Stimulated activated CD4-positive, alpha-beta T cell treated with anti-CD3 and anti-CD28 coated beads, Interleukin-12 subunit alpha, Interleukin-12 subunit beta, amount 100 ng/mL, for 4 hours (primary cell): ENCODE data around the gene BEST4.
"Not testable (repeated sequence)": the region's sequence is repeated elsewhere in the genome, so short reads cannot be mapped to it uniquely, and the experiment has no call there.

ENCODE experiments used
- DNase-seq: peaks from one replicate; pipeline ENCODE4 v3.0.0-alpha.2; 2020

The BEST4 gene

DNA sequence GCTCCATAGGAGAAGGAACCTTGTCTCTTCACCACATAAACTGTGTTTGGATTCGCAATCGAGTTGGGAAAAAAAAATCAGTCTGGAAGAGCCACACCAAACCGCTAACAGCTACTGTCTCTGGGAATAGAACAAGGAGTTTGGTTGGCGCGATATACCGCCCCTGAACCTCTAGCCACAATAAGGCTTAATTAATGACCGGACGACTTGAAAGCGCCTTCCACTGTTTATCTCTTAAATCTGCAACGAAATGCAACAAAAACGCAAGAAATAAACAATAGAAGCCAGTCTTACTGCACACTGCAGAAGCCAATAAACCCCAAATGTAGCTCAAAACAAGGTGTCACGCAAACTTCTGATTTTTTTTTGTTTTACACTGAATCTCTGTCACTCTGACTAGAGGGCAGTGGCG, 31.2 kb upstream of the BEST4 start:
- DNase-seq = no peak

DNA sequence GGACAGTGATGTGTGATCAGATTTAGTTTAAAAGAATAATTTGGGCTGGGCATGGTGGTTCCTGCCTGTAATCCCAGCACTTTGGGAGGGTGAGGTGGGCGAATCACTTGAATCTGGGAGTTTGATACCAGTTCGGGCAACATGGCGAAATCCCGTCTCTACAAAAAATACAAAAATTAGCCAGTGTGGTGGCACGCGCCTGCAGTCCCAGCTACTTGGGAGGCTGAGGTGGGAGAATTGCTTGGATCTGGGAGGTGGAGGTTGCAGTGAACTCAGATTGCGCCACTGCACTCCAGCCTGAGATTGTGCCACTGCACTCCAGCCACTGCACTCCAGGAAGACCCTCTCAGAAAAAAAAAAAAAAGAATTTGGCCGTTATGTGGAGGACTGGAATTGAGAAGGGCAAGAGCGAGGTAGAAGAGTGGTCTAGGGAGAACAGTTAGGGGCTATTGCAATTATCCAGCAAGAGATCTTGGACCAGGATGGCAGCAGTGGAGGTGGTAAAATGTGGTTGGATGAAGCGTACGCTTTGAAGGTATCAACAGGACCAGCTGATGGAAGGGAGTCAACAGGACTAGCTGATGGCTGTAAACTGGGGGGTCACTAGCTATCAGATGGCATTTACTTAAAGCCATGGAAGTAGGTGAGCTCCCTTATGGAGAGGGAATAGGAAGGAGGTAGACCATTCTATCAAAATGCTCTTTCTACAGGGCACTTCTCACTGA, 30.0 kb upstream of the BEST4 start:
- DNase-seq = no peak

DNA sequence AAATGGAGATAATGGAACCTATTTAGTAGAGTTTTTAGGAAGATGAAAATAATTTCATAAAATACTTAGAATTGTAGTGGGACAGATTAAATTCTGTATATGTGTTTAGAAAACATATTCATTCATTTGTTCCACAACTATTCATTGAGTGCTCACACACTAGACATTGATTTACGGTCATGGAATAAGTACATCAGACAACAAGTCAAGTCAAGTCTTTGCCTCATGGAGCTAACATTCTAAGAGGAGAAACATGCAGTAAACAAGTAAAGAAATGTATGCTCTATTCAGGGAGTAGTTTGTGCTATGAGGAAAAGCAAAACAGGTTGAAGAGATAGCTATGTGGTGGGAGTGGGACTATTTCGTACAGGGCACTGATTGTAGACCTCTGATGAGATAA, 29.3 kb upstream of the BEST4 start:
- no peak for DNase-seq

DNA sequence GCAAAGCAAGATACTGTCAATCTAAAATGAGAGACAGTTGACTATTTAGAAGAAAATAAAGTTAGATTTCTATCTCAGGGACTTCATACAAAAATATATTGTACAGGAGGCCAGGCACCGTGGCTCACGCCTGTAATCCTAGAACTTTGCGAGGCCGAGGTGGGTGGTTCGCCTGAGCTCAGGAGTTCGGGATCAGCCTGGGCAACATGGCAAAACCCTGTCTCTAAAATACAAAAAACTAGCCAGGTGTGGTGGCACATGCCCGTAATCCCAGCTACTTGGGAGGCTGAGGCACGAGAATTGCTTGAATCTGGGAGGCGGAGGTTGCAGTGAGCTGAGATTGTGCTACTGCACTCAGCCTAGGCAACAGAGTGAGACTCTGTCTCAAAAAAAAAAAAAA, 28.0 kb upstream of the BEST4 start:
- DNase-seq = not testable (repeated sequence)

DNA sequence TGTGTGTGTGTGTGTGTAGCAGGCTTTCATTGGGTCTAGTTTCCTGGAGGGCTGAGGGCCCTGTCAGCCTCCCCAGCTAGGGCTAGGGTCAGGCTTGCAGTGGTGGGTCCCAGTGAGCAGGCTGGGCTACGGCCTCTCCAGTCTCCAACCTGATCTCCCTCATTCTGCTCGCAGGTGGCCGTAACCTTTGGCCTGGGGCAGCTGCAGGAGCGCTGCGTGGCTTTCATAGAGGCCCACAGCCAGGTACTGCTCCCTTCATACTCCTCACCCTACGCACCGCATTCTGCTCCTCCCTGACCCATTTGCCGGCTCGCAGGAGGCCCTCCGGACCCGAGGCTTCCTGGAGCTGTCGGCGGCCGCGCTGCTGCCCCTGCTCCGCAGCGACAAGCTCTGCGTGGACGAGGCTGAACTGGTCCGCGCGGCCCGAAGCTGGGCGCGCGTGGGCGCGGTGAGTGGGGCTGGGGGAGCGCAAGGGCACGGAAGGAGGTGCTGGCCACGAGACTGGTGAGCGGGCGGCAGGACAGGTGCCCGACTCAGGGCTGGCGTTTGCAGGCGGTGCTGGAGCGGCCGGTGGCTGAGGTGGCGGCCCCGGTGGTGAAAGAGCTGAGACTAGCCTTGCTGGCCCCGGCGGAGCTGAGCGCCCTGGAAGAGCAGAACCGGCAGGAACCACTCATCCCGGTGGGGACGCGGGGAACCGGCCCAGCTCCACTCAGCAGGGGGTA, 25.0 kb upstream of the BEST4 start:
- no peak for DNase-seq

DNA sequence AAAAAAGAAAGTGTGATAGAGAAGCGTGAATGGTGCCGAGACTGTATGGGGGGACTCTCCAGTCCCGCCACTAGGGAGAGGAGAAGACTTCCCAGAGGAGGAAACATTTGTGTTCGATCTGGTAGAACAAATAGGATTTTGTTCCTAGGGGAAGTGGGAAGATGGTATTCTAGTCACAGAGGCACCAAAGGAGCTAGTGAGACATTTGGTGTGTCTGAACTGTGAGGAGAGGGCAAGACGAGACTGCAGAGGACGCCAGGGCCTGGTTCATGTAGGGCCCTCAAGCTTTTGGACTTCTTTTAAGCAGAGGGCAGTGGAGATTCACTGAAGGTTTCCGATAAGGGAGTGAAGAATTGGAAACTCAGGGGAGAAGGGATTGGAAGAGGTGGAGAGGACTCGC, 23.3 kb upstream of the BEST4 start:
- DNase-seq = no peak

DNA sequence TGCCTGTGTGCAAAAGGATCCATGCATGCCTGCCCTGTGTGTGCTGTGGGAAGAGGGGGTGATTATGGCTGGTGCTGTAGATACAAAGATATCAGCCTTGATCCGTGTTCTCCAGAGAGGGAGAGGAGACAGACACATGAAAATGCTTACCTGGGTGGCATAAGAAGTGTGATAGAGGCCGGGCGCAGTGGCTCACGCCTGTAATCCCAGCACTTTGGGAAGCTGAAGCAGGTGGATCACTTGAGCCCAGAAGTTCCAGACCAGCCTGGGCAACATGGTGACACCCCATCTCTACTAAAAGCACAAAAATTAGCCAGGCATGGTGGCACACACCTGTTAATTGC, 22.8 kb upstream of the BEST4 start:
- not testable (repeated sequence) for DNase-seq

DNA sequence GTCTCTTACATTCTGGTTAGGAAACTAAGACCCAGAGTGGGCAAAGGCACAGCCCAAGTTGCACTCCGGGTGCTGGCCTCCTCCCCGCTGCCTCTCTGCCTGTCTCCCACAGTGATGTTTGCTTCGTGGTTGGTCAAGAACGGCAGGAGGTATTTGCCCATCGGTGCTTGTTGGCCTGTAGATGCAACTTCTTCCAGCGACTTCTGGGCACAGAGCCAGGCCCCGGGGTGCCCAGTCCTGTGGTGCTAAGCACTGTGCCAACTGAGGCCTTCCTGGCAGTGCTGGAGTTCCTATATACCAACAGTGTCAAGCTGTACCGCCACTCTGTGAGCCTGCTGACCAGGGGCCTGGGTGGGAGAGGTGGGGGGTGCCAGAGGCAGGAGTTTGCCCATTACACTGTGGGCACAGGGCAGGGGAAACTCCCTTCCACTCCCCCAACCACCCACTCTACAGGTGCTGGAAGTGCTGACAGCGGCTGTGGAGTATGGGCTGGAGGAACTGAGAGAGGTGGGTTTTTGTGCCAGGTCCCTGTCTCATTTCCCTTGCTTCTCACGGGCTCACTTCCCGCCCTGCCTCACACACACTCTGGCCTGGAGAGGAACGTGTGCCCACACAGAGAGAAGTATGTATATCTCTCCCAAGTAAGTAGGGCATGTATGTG, 22.3 kb upstream of the BEST4 start:
- no peak for DNase-seq

DNA sequence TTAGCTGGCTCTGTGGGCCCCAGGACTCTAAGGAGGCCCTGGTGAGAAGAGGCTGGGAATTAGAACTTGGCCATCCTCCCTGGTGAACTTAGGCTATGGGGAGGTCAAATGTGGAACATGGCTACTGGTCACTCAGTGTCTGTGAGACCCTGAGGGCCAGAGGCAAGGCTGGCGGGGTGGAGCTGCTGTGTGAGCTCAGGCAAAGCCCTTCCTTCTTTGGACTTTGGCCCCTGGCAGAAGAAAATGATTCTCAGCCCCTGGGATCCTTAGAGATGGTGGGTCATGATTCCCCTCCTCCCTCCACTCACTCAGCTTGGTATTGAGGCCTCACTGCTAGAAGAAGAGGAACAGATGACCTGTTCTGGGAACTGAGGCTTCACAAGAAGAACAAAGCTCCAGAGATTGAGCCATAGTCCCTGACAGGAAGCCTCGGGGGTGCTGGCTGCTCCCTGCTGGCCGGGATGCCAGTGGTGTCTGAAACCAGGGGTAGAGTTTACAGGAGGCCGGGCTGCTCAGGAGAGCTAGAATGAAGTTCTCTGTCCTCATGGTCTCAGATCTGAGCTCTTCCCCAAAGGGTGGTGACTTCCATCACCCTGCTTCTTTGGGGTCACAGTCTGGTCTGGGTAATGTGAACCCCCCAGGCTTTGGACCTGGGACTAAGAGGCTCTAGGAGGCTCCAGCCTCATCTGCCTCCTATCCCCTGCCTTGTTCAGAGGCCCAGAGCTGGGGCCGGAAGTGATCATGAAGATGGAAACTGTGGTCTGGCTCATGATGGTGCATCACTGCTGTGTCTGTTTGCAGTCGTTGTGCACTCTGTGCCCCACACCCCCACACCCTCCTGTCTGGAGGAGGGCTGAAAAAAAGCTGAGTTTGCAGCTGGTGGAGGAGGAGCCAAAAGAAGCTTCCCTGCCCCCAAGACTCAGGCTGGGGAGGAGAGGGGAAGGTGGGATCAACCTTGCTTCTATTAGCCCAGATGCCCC, 21.3 kb upstream of the BEST4 start:
- peak; percentile 77 for DNase-seq

DNA sequence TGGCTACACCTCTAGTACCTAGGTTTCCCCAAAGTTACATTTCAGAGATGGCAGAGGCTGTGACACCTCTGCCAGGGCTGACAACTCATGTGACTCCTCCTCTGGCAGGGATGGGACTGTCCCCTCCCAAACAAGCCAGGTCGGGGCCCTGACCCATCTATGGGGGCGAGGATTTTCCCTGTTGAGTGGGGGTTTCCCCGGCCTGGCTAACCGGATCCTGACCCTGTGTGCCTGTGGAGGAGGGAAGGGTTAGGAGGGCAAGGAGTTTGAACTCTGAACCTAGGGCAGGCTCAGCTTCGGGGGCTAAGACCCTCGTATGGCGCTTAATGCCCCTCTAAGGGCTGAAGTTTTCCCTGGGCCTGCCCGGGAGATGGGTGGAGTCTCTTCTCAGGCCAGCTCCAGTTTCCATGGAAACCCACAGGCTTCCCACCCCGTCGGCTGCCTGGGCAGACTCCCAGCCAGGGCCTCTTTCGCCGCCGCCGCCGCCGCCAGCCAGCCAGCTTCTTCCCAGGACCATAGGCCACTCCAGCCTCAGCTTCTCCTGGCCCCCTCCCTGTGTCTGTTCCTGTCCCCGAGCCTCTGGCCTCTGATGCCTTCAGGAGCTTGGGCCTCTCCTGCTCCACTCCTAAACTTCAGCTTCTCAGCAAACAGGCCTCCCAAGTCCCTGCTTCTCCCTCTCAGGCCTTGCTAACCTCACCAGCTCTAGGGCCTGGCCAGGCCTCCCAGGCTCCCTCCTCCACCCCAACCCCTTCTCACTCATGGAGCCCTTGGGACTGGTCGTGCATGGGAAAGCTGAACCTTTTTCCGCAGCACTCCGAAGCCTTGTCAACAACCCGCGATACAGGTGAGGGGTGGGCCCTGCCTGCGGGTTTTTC, 20.3 kb upstream of the BEST4 start, which contains the start of gene BTBD19:
Gene BTBD19, plus strand, starts transcription at position 461 of the 875 bp plus-strand sequence. Its CDS starts 298 bp downstream, at position 759.
- DNase-seq = peak; percentile 77

DNA sequence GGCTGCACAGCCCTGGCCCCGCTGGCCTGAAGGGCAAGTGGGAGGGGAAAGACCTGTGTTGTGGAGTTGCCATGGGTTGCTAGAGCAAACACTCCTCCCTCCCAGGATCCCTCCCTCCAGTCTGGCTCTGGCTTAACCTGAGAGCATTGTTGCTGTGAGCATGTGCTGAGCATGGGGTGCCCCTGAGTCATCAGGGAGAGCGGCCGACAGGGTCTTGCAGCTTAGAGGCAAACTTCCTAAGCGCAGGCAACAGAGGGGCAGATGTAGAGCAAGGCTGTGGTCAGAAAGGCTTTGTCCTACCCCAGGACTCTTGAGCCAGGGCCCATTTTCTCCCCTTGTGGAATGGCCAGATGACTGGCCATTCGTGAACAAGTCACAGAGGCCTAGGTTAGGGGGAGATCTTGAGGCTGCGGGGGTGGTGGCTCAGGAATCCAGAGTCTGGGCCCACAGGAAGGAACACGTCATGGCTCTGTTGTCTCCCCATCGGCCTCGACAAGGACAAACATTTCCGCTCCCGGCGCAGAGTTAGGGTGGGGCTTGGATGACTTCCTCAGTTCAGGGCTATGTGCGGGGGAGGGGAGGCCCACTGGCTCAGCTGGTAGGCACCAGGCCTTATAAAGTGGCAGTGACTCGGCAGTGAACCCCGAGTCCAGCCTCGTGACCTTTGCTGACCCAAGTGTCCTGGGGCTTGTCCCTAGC, 19.5 kb upstream of the BEST4 start:
- peak; percentile 80 for DNase-seq

DNA sequence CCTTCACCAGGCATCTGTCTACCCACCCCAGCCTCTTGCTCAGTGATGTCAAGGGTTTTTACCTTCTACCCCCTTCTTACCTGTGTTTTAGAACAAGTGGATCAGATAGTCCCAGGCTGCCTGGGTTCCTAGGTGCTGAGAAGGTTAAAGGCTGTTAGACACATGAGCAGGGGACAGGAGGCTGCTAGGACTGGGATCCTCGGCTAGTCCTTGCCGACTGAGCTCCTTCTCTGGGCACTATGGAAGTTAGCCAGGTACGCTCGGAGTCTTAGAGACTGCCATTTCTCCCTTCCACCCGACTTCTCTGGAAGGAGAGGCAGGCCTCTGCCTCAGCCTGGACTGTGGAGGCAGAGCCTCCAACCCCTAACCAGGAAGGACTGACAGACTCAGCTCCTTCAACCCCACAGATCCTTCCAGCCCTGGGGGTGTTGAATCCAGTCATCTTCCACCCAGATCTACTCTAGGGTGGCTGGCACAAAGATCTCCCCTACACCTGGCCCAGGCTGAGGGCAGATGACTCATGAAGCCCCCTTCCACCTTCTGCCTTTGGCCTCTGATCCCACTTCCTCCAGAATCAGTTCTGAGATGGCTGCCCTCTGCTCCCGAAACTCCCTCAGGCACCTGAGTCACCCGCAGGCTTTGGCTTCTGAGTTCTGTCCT, 18.9 kb upstream of the BEST4 start, which contains the start of gene DYNLT4:
Gene DYNLT4, minus strand, starts transcription at position 648 of the 660 bp plus-strand sequence. CDS start 683 bp downstream, outside the sequence.
- DNase-seq = no peak

DNA sequence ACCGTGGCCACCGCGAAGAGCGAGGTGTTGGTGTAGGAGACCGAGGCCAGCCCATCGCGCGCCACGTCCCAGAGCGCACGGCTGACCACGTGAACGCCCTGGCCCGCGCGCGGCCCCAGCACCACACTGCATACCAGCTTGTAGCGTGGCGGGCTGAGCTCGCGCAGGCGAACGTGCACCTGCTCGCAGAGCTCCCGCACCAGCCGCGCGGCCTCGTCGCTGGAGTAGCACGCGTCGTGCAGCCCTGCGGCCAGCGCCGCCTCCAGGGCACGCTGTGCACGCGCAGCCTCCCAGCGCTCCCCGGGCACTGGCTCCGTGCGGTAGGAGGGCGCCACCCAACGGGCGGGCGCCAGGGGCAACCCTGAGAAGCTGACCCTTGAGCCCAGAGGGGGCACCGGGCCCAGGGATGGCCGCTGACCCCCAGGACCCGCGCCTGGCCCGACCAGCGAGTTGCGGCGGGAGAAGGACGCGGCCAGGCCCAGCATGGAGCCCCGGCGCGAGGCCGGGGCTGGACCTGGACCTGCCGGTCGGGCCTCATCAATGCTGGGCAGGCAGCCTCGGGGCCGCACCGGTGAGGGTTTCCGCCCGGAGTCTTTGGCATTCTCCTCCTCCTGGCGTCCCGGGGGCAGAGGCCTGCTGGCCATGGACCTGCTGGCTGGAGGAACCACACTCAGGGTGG, 18.2 kb upstream of the BEST4 start:
- DNase-seq = no peak

DNA sequence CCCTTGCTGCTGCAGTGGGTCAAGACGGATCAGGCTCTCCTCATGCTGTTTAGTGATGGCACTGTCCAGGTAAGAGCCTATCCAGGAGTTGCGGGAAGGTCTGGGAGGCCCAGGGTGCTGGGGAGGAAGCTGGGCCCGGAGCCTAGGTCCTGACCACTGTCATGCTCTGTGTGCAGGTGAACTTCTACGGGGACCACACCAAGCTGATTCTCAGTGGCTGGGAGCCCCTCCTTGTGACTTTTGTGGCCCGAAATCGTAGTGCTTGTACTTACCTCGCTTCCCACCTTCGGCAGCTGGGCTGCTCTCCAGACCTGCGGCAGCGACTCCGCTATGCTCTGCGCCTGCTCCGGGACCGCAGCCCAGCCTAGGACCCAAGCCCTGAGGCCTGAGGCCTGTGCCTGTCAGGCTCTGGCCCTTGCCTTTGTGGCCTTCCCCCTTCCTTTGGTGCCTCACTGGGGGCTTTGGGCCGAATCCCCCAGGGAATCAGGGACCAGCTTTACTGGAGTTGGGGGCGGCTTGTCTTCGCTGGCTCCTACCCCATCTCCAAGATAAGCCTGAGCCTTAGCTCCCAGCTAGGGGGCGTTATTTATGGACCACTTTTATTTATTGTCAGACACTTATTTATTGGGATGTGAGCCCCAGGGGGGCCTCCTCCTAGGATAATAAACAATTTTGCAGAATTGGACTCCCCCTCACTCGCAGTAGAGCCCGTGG, 17.5 kb upstream of the BEST4 start:
- DNase-seq = no peak

DNA sequence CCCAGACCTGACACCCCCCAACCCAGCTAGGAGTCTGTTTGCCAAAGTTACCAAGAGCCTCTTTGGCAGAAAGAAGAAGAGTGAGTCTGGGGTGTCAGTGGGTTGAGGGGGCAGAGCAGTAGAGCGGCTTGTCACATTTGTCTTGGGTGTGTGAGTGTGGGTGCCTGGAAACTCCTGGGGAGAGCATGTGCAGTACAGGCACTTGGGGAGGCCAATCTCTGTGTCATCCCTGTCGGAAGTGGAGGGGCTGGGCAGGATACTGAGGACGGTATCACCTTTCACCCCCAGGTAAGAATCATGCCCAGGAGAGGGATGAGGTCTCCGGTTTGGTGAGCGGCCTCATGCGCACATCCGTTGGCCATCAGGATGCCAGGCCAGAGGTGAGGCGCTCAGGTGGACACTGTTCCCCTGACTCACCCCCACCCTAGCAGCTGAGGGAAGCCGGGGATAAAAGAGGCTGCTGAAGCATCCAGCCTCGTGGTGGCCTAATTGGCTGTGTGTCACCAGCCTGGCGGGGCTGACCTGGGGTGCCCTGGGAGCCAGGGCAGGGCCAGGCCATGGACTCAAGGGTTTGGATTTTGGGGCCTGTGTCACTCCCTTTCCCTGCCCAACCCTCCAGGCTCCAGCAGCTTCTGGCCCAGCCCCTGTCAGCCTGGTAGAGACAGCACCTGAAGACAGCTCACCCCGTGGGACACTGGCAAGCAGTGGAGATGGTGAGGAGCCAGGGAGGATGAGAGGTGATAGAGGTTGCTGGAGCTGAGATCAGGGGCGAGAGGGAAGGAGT, 15.5 kb upstream of the BEST4 start:
- no peak for DNase-seq

DNA sequence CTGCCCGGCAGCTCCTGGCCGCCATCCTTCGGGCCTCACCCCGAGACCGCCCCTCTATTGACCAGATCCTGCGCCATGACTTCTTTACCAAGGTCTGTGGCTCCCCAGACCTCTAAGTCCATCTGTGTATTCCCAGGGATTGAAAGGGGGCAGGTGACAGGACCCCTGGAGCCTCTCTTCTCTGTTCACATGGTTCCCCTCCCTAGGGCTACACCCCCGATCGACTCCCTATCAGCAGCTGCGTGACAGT, 15.0 kb upstream of the BEST4 start:
- DNase-seq = no peak

DNA sequence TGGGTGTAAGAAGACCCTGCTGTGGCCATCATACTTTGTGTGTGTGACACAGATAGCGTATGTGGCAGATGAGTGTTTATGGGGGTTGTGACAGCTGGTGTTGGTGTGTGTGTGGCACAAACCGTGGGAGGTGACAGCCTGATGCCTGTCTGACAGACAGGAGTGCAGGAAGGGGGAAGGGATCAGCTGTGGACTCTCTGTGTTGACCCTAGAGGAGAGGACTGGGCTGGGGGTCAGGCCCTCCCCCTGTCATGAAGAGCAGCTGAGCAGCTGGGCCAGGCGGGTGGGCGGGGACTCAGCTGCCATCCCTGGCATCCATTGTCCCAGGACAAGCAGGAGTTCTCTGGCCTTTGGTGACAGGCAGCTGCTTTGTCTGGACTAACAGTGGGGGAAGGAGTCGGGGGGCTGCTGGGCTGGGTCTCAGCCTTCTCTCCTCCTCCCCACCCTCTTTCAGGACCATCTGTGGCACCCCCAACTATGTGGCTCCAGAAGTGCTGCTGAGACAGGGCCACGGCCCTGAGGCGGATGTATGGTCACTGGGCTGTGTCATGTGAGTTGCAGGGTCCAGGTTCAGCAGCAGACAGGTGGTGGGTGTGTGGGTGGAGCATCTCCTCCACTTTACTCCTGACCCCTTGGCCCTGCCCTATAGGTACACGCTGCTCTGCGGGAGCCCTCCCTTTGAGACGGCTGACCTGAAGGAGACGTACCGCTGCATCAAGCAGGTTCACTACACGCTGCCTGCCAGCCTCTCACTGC, 14.5 kb upstream of the BEST4 start:
- DNase-seq = no peak
